Activated CD4-positive, alpha-beta T cell treated with anti-CD3 and anti-CD28 coated beads, Interleukin-2, amount 10 ng/mL, durations not matched to agents 24 days and 14 days (primary cell): ENCODE data around the gene SLC35A3. TPM values are rescaled to one million over a fixed set of nuclear protein-coding genes. Genes with fewer than 3 reads are reported as not detected.
"Not testable (repeated sequence)": the region's sequence is repeated elsewhere in the genome, so short reads cannot be mapped to it uniquely, and the experiment has no call there.

ENCODE experiments used
- DNase-seq: peaks from one replicate; pipeline ENCODE4 v3.0.0; 2022
- H3K27ac Mint-ChIP-seq: one replicate; pipeline ENCODE4 v1.8.0; 2022; ENCODE audit warnings: mild to moderate bottlenecking, mixed read lengths
- H3K27me3 Mint-ChIP-seq: one replicate; pipeline ENCODE4 v1.8.0; 2022; ENCODE audit warnings: mixed read lengths
- H3K36me3 Mint-ChIP-seq: one replicate; pipeline ENCODE4 v1.8.0; 2022; ENCODE audit warnings: low read depth, mild to moderate bottlenecking, mixed read lengths
- H3K4me1 Mint-ChIP-seq: one replicate; pipeline ENCODE4 v1.8.0; 2021; ENCODE audit warnings: mixed read lengths
- H3K4me3 Mint-ChIP-seq: one replicate; pipeline ENCODE4 v1.8.0; 2022; ENCODE audit warnings: mild to moderate bottlenecking, moderate library complexity, mixed read lengths
- H3K9me3 Mint-ChIP-seq: one replicate; pipeline ENCODE4 v1.8.0; 2021; ENCODE audit warnings: mixed read lengths
- intact Hi-C: fragments of 100-400 bp; cut with micrococcal nuclease; formaldehyde crosslinking; loops from one replicate; pipeline ENCODE4 v1.15.1; 2023
- total RNA-seq: library from RNA; stranded (reverse); gene quantifications from 2 replicates; pipeline ENCODE4 v1.2.3, GENCODE V29; 2022

Gene SLC35A3
- total RNA-seq, 1 donor from 2014 or later = 17.4 TPM

- intact Hi-C loops, H3K27ac Mint-ChIP-seq, H3K4me1 Mint-ChIP-seq, H3K27me3 Mint-ChIP-seq, DNase-seq, H3K9me3 Mint-ChIP-seq, H3K36me3 Mint-ChIP-seq, H3K4me3 Mint-ChIP-seq: not testable (repeated sequence)
Measured at GRCh38 chr1:99960260-99960659, 9.5 kb upstream of the SLC35A3 start.

GRCh38 chr1:99963041-99963795 lies 6.6 kb upstream of the SLC35A3 start:
- Mint-ChIP-seq H3K27me3 (no peaks in the 10 kb centered on the region), H3K27ac (no peak overlapping the region), H3K4me1 (peaks cover 2% of the 10 kb centered on the region), H3K9me3 (peaks cover 6% of the 10 kb centered on the region), H3K36me3 (peaks cover under 1% of the 10 kb centered on the region), H3K4me3 (no peak overlapping the region)
- DNase-seq = peak; percentile 31
- intact Hi-C loops = no loop called here

GRCh38 chr1:99964806-99965205 lies 5.0 kb upstream of the SLC35A3 start:
- Mint-ChIP-seq H3K4me1 (peaks cover 9% of the 10 kb centered on the region), H3K36me3 (peaks cover 1% of the 10 kb centered on the region), H3K9me3 (peaks cover 6% of the 10 kb centered on the region), H3K27me3 (no peaks in the 10 kb centered on the region), H3K27ac (no peak overlapping the region), H3K4me3 (no peak overlapping the region)
- peak; percentile 50 for DNase-seq
- intact Hi-C loops = loop anchor here (5.0 kb wide), 1 partner anchor 158 kb away; no protein-coding TSS in a partner anchor

- H3K27me3 Mint-ChIP-seq = no peaks in the 10 kb centered on the region
- intact Hi-C loops = loop anchor here (5.0 kb wide), 1 partner anchor 159 kb away; no protein-coding TSS in a partner anchor
- DNase-seq = peak; percentile 9
- peaks cover 5% of the 10 kb centered on the region for H3K36me3 Mint-ChIP-seq
- H3K4me1 Mint-ChIP-seq = peaks cover 15% of the 10 kb centered on the region
- H3K9me3 Mint-ChIP-seq = peaks cover 6% of the 10 kb centered on the region
- H3K4me3 Mint-ChIP-seq = no peak overlapping the region
- no peak overlapping the region for H3K27ac Mint-ChIP-seq
Measured at GRCh38 chr1:99965646-99966375, 4.0 kb upstream of the SLC35A3 start.

- intact Hi-C loops = loop anchor here (5.0 kb wide), 1 partner anchor 161 kb away; no protein-coding TSS in a partner anchor
- DNase-seq = peak; percentile 41
- peak overlapping the region; percentile 53 for H3K4me3 Mint-ChIP-seq
Measured at GRCh38 chr1:99968214-99968613, 1.6 kb upstream of the SLC35A3 start.

GRCh38 chr1:99969260-99969728 lies 502 bp upstream of the SLC35A3 start:
- H3K27me3 Mint-ChIP-seq = no peaks in the 10 kb centered on the region
- H3K36me3 Mint-ChIP-seq = peaks cover 7% of the 10 kb centered on the region
- peak overlapping the region; percentile 97 for H3K4me3 Mint-ChIP-seq
- H3K4me1 Mint-ChIP-seq = peaks cover 16% of the 10 kb centered on the region
- no peaks in the 10 kb centered on the region for H3K9me3 Mint-ChIP-seq
- H3K27ac Mint-ChIP-seq = peak overlapping the region; percentile 89
- no peak for DNase-seq
- intact Hi-C loops = loop anchor here (5.0 kb wide), 1 partner anchor 162 kb away; no protein-coding TSS in a partner anchor

More at GRCh38 chr1:99968214-99968613, 1.6 kb upstream of the SLC35A3 start:
- Mint-ChIP-seq H3K27ac (peak overlapping the region; percentile 65), H3K9me3 (peaks cover 6% of the 10 kb centered on the region), H3K4me1 (peaks cover 16% of the 10 kb centered on the region), H3K27me3 (no peaks in the 10 kb centered on the region), H3K36me3 (peaks cover 7% of the 10 kb centered on the region)

GRCh38 chr1:99970713-99971255 lies 988 bp downstream of the SLC35A3 start:
- Mint-ChIP-seq H3K9me3 (no peaks in the 10 kb centered on the region), H3K4me3 (peak overlapping the region; percentile 97), H3K36me3 (peaks cover 14% of the 10 kb centered on the region), H3K27me3 (no peaks in the 10 kb centered on the region), H3K27ac (peak overlapping the region; percentile 98), H3K4me1 (peaks cover 19% of the 10 kb centered on the region)
- DNase-seq = no peak
- intact Hi-C loops = loop anchor here (1.0 to 2.0 kb wide), 3 partner anchors 67 to 163 kb away; partner anchors contain the start of genes AGL and TRMT13

GRCh38 chr1:99972066-99972465 lies 2.3 kb downstream of the SLC35A3 start:
- Mint-ChIP-seq H3K4me3 (peak overlapping the region; percentile 55), H3K4me1 (peaks cover 19% of the 10 kb centered on the region), H3K36me3 (peaks cover 20% of the 10 kb centered on the region)
- H3K27me3 Mint-ChIP-seq, intact Hi-C loops, DNase-seq, H3K9me3 Mint-ChIP-seq, H3K27ac Mint-ChIP-seq: not testable (repeated sequence)

- Mint-ChIP-seq H3K9me3 (no peaks in the 10 kb centered on the region), H3K36me3 (peaks cover 15% of the 10 kb centered on the region), H3K27me3 (no peaks in the 10 kb centered on the region), H3K4me1 (peaks cover 12% of the 10 kb centered on the region), H3K27ac (no peak overlapping the region), H3K4me3 (no peak overlapping the region)
- intact Hi-C loops = no loop called here
- no peak for DNase-seq
Measured at GRCh38 chr1:99975529-99975928, 5.7 kb downstream of the SLC35A3 start.

- not testable (repeated sequence) for H3K9me3 Mint-ChIP-seq
Measured at GRCh38 chr1:99977326-99977725, 7.5 kb downstream of the SLC35A3 start.

GRCh38 chr1:99978218-99978617 lies 8.4 kb downstream of the SLC35A3 start:
- no peak overlapping the region for H3K27ac Mint-ChIP-seq

More at GRCh38 chr1:99977326-99977725, 7.5 kb downstream of the SLC35A3 start:
- H3K4me1 Mint-ChIP-seq, H3K27me3 Mint-ChIP-seq, H3K27ac Mint-ChIP-seq, DNase-seq, H3K4me3 Mint-ChIP-seq, intact Hi-C loops: not testable (repeated sequence)
- peaks cover 15% of the 10 kb centered on the region for H3K36me3 Mint-ChIP-seq

GRCh38 chr1:99979091-99979490 lies 9.3 kb downstream of the SLC35A3 start:
- no peak for DNase-seq
- Mint-ChIP-seq H3K4me3 (no peak overlapping the region), H3K27ac (no peak overlapping the region), H3K36me3 (peaks cover 16% of the 10 kb centered on the region), H3K4me1 (peaks cover 7% of the 10 kb centered on the region), H3K27me3 (no peaks in the 10 kb centered on the region), H3K9me3 (no peaks in the 10 kb centered on the region)
- intact Hi-C loops = no loop called here

More at GRCh38 chr1:99978218-99978617, 8.4 kb downstream of the SLC35A3 start:
- Mint-ChIP-seq H3K4me1 (peaks cover 7% of the 10 kb centered on the region), H3K36me3 (peaks cover 15% of the 10 kb centered on the region), H3K4me3 (no peak overlapping the region), H3K9me3 (no peaks in the 10 kb centered on the region), H3K27me3 (no peaks in the 10 kb centered on the region)
- no peak for DNase-seq
- intact Hi-C loops = no loop called here

- intact Hi-C loops = no loop called here
- Mint-ChIP-seq H3K4me3 (no peak overlapping the region), H3K27ac (no peak overlapping the region), H3K4me1 (peaks cover 7% of the 10 kb centered on the region), H3K36me3 (peaks cover 20% of the 10 kb centered on the region), H3K27me3 (no peaks in the 10 kb centered on the region), H3K9me3 (peaks cover 4% of the 10 kb centered on the region)
- DNase-seq = no peak
Measured at GRCh38 chr1:99980928-99981327, 11.1 kb downstream of the SLC35A3 start.
